H1 (cell line): ENCODE results near the gene TEAD4. TPM values are rescaled to one million over a fixed set of nuclear protein-coding genes. Genes with fewer than 3 reads are reported as not detected.

Source experiments
- CTCF ChIA-PET: fragments of 300-600 bp; sonication (Branson Sonifier 250); formaldehyde crosslinking; loops from one replicate; lab custom pipeline; 2021; ENCODE audit not compliant: partially characterized antibody; lab: Charles Lee
- POLR2A ChIA-PET: fragments of 300-600 bp; sonication (Branson Sonifier 250); formaldehyde crosslinking; loops from one replicate; lab custom pipeline; 2021; ENCODE audit warnings: inconsistent platforms; ENCODE audit not compliant: partially characterized antibody; lab: Charles Lee
- DNase-seq, 2 experiments: peaks; one replicate each; pipeline versions ENCODE4 v3.0.0 to v3.0.0-alpha.2; 2010 to 2022; ENCODE audit warnings: low spot score in 2 of 2, low read depth in 1 of 2, mixed read lengths in 1 of 2
- FAIRE-seq: peaks from 2 replicates; lab custom pipeline; 2011; peaks lifted over from hg19 to GRCh38; lab: Jason Lieb, UNC
- H2AFZ ChIP-seq: 2 replicates; pipeline ENCODE4 v1.8.1; 2012; ENCODE audit warnings: low read length, inconsistent platforms
- H2AK5ac ChIP-seq: 2 replicates; pipeline ENCODE4 v1.6.1; 2013; ENCODE audit warnings: low read depth, low read length
- H2BK120ac ChIP-seq: replicated peaks from 2 replicates; pipeline ENCODE3; 2013; ENCODE audit warnings: low read depth, low read length, inconsistent platforms
- H2BK12ac ChIP-seq: 2 replicates; pipeline ENCODE4 v1.6.1; 2013; ENCODE audit warnings: low read depth, low read length
- H2BK15ac ChIP-seq: 2 replicates; pipeline ENCODE4 v1.6.1; 2013; ENCODE audit warnings: low read length
- H2BK20ac ChIP-seq: 2 replicates; pipeline ENCODE4 v1.6.1; 2013; ENCODE audit warnings: low read length
- H2BK5ac ChIP-seq: 2 replicates; pipeline ENCODE4 v1.6.1; 2013; ENCODE audit warnings: low read depth, low read length
- H3K14ac ChIP-seq: 2 replicates; pipeline ENCODE4 v1.6.1; 2013; ENCODE audit warnings: inconsistent platforms; ENCODE audit not compliant: insufficient read length
- H3K18ac ChIP-seq: 2 replicates; pipeline ENCODE4 v1.6.1; 2013; ENCODE audit warnings: low read length; ENCODE audit errors: extremely low read depth
- H3K23ac ChIP-seq: 2 replicates; pipeline ENCODE4 v1.6.1; 2013; ENCODE audit warnings: inconsistent platforms; ENCODE audit not compliant: insufficient read length
- H3K23me2 ChIP-seq: 2 replicates; pipeline ENCODE4 v1.6.1; 2013; ENCODE audit warnings: low read depth, low read length
- H3K27ac ChIP-seq: 2 replicates; pipeline ENCODE4 v1.6.1; 2011; ENCODE audit warnings: low read depth, low read length, inconsistent platforms
- H3K27me3 ChIP-seq, 4 experiments: replicated peaks in 1 of 4; 1 replicate in 1 of 4; 2 replicates in 3 of 4; pipeline versions ENCODE4 v1.6.1 to v1.8.1; 2011 to 2013; ENCODE audit warnings: low read length in 3 of 4, mild to moderate bottlenecking in 3 of 4, inconsistent platforms in 2 of 4, mixed read lengths in 2 of 4, moderate library complexity in 1 of 4; ENCODE audit not compliant: control insufficient read depth in 3 of 4, insufficient read depth in 3 of 4; ENCODE audit errors: extremely low read depth in 1 of 4
- H3K36me3 ChIP-seq, 4 experiments: 2 replicates each; pipeline versions ENCODE4 v1.6.1 to v1.8.1; 2011 to 2013; ENCODE audit warnings: mild to moderate bottlenecking in 4 of 4, low read length in 3 of 4, moderate library complexity in 2 of 4, control low read depth in 1 of 4, inconsistent platforms in 1 of 4; ENCODE audit not compliant: insufficient read depth in 4 of 4, control insufficient read depth in 2 of 4
- H3K4ac ChIP-seq: replicated peaks from 2 replicates; pipeline ENCODE3; 2013; ENCODE audit warnings: low read length, low read depth, mixed read lengths, inconsistent platforms; ENCODE audit not compliant: insufficient read length
- H3K4me1 ChIP-seq, 4 experiments: replicated peaks in 1 of 4; 1 replicate in 1 of 4; 2 replicates in 3 of 4; pipeline versions ENCODE4 v1.6.1 to v1.8.1; 2011 to 2013; ENCODE audit warnings: low read length in 3 of 4, inconsistent platforms in 2 of 4, mixed read lengths in 1 of 4; ENCODE audit not compliant: insufficient read depth in 4 of 4, control insufficient read depth in 3 of 4
- H3K4me2 ChIP-seq, 2 experiments: 2 replicates each; pipeline versions ENCODE4 v1.6.1 to v1.8.1; 2011 to 2013; ENCODE audit warnings: low read depth in 2 of 2, low read length in 2 of 2, control low read depth in 1 of 2, inconsistent platforms in 1 of 2, mild to moderate bottlenecking in 1 of 2; ENCODE audit not compliant: insufficient read depth in 1 of 2
- H3K4me3 ChIP-seq, 4 experiments: fragments of 200-600, 300-600 bp in 1 of 4; sonication (generic), shearing (Covaris generic), sonication (Bioruptor Twin) in 1 of 4; 2 replicates each; pipeline versions ENCODE4 v1.5.1 to v1.8.1; 2011 to 2016; ENCODE audit warnings: low read length in 4 of 4, low read depth in 3 of 4, control low read depth in 2 of 4, inconsistent platforms in 2 of 4, mild to moderate bottlenecking in 2 of 4, mixed read lengths in 1 of 4, moderate library complexity in 1 of 4; ENCODE audit not compliant: insufficient read depth in 2 of 4; ENCODE audit errors: extremely low read depth in 1 of 4
- H3K56ac ChIP-seq: replicated peaks from 2 replicates; pipeline ENCODE3; 2013; ENCODE audit warnings: low read depth, mild to moderate bottlenecking, mixed read lengths, low read length, inconsistent platforms; ENCODE audit not compliant: insufficient read length
- H3K79me1 ChIP-seq: 2 replicates; pipeline ENCODE4 v1.6.1; 2013; ENCODE audit warnings: low read depth, low read length, control low read depth
- H3K79me2 ChIP-seq, 2 experiments: 2 replicates each; pipeline versions ENCODE4 v1.6.1 to v1.8.1; 2012 to 2013; ENCODE audit warnings: low read length in 2 of 2, mild to moderate bottlenecking in 2 of 2, inconsistent platforms in 1 of 2; ENCODE audit not compliant: insufficient read depth in 2 of 2, control insufficient read depth in 1 of 2
- H3K9ac ChIP-seq, 4 experiments: replicated peaks in 1 of 4; 1 replicate in 1 of 4; 2 replicates in 3 of 4; pipeline versions ENCODE4 v1.6.1 to v1.8.1; 2011 to 2013; ENCODE audit warnings: low read depth in 3 of 4, low read length in 3 of 4, control low read depth in 2 of 4, mild to moderate bottlenecking in 2 of 4, moderate library complexity in 2 of 4, inconsistent platforms in 1 of 4; ENCODE audit errors: extremely low read depth in 1 of 4
- H3K9me3 ChIP-seq, 2 experiments: 2 replicates each; pipeline versions ENCODE4 v1.6.1 to v1.8.1; 2012 to 2013; ENCODE audit warnings: mild to moderate bottlenecking in 2 of 2, moderate library complexity in 2 of 2, control low read depth in 1 of 2, inconsistent platforms in 1 of 2, low read depth in 1 of 2, low read length in 1 of 2, mixed read lengths in 1 of 2; ENCODE audit not compliant: insufficient read depth in 2 of 2
- H4K20me1 ChIP-seq, 2 experiments: replicated peaks in 1 of 2; 2 replicates each; pipeline versions ENCODE3 to v1.8.1; 2011 to 2013; ENCODE audit warnings: inconsistent platforms in 2 of 2, low read length in 2 of 2, mild to moderate bottlenecking in 1 of 2; ENCODE audit not compliant: insufficient read depth in 2 of 2, control insufficient read depth in 1 of 2
- H4K5ac ChIP-seq: 2 replicates; pipeline ENCODE4 v1.6.1; 2013; ENCODE audit warnings: low read length, low read depth, mixed read lengths, inconsistent platforms; ENCODE audit not compliant: insufficient read length
- H4K8ac ChIP-seq: 2 replicates; pipeline ENCODE4 v1.8.0; 2013; ENCODE audit warnings: mild to moderate bottlenecking, moderate library complexity, low read length, inconsistent platforms; ENCODE audit not compliant: insufficient read depth; ENCODE audit errors: extremely low read depth
- H4K91ac ChIP-seq: replicated peaks from 2 replicates; pipeline ENCODE3; 2013; ENCODE audit warnings: low read length, mixed read lengths, inconsistent platforms; ENCODE audit not compliant: insufficient read length
- CBX5 ChIP-seq: fragments of 300-800, 300-1000 bp; sonication (generic); IDR thresholded peaks from 2 replicates; pipeline ENCODE4 v1.7.1; 2016; ENCODE audit warnings: antibody characterized with exemption, low read length, low read depth
- GTF2F1 ChIP-seq: IDR thresholded peaks from 2 replicates; pipeline ENCODE4 v1.6.1; 2012; ENCODE audit warnings: low read depth, low read length, improper control_type of control experiment, borderline replicate concordance
- POLR2AphosphoS5 ChIP-seq: IDR thresholded peaks from 2 replicates; pipeline ENCODE4 v1.6.1; 2011; ENCODE audit warnings: low read depth, low read length
- RXRA ChIP-seq: IDR thresholded peaks from 2 replicates; pipeline ENCODE4 v1.6.1; 2011; ENCODE audit warnings: low read depth, mild to moderate bottlenecking, low read length, moderate library complexity; ENCODE audit not compliant: insufficient read depth
- SP1 ChIP-seq: IDR thresholded peaks from 2 replicates; pipeline ENCODE4 v1.6.1; 2011; ENCODE audit warnings: low read depth, low read length
- WGBS, 2 experiments: shearing (Covaris generic) in 1 of 2; methylation state at CpG; one replicate each; pipeline versions ENCODE4 v1.1.6 to v1.1.7; 2013 to 2015; ENCODE audit warnings: low lambda C conversion rate in 2 of 2, mixed read lengths in 2 of 2, inconsistent platforms in 1 of 2, low coverage in 1 of 2, missing lambda C conversion rate in 1 of 2; ENCODE audit not compliant: insufficient replicate concordance in 2 of 2, insufficient coverage in 1 of 2, insufficient read length in 1 of 2; ENCODE audit errors: extremely low coverage in 1 of 2, missing lambda C conversion rate in 1 of 2; 5-methylcytosine and 5-hydroxymethylcytosine counted together
- polyA plus RNA-seq, 7 experiments: library from polyadenylated mRNA; depleted of rRNA in 3 of 7; stranded (reverse) in 5 of 7; unstranded in 2 of 7; fragments of >200 nt in 5 of 7; fragments of 200-250 nt in 2 of 7; gene quantifications; 1 replicate in 5 of 7; 2 replicates in 1 of 7; 4 replicates in 1 of 7; pipeline versions ENCODE4 v1.2.1 to v1.2.3, GENCODE V29; 2011 to 2013; ENCODE audit warnings: missing spikeins in 2 of 7, mixed read lengths in 2 of 7
- total RNA-seq: library from RNA; stranded (reverse); fragmentation: NEBNext Ultra II Directional; extraction: Animal tissue kit (Norgen Biotek cat#: 25700); gene quantifications from 2 replicates; pipeline ENCODE4 v1.2.1, GENCODE V29; 2021

The TEAD4 gene
- total and polyA plus RNA-seq, 2 of the 8 experiments (the other 6 are each of a cell fraction or from before 2014, with no cell fraction given), result 56.7 to 116 TPM

- Histone ChIP-seq H3K4me3 (no peak overlapping the region), H3K4me2 (no peak overlapping the region), H2BK120ac (no peak overlapping the region), H3K56ac (no peak overlapping the region), H4K20me1 (no peaks in the 10 kb centered on the region), H2BK12ac (no peak overlapping the region), H4K91ac (no peak overlapping the region), H3K4ac (no peak overlapping the region), H2BK20ac (no peak overlapping the region), H3K23ac (no peak overlapping the region), H2BK5ac (no peak overlapping the region), H4K5ac (no peak overlapping the region), H3K4me1 (no peaks in the 10 kb centered on the region), H2AFZ (no peak overlapping the region), H3K79me2 (no peaks in the 10 kb centered on the region), H3K27me3 (no peaks in the 10 kb centered on the region), H3K18ac (no peak overlapping the region), H3K14ac (no peak overlapping the region), H2BK15ac (no peak overlapping the region), H3K79me1 (no peaks in the 10 kb centered on the region), H2AK5ac (no peak overlapping the region), H4K8ac (no peak overlapping the region), H3K9ac (no peak overlapping the region), H3K27ac (no peak overlapping the region), H3K23me2 (0 out of 2 replicates have a peak, but pooled peaks cover 1% of the 10 kb centered on the region), H3K36me3 (peaks cover 0 to 14% (median 6%) of the 10 kb centered on the region in 4 experiments; a peak in 5 of 8 replicates), H3K9me3 (no peaks in the 10 kb centered on the region)
- CTCF ChIA-PET, result interaction anchor here (0.9 to 2.4 kb wide), 3 partner anchors 11 to 14 kb away, joined by 3 to 7 read pairs (median 3); no protein-coding TSS in a partner anchor
- POLR2A ChIA-PET, result interaction anchor here (0.8 to 1.0 kb wide), 2 partner anchors 11 to 78 kb away, joined by 3 read pairs; no protein-coding TSS in a partner anchor
- 94% methylated on average over 8 of the region's 8 CpGs; no CpG with 5 or more reads in 1 of the 2 experiments for WGBS, 2 experiments
- DNase-seq (no peak), FAIRE-seq (no peak)
- TF ChIP-seq RXRA, result no peak
- TF ChIP-seq CBX5, result no peak
- no peak for TF ChIP-seq SP1
- TF ChIP-seq GTF2F1, result no peak
- TF ChIP-seq POLR2AphosphoS5, result no peak
These were observed 28.3 kb upstream of the TEAD4 start for GRCh38 chr12:2930865-2931264.
